Measurements from ENCODE around the gene WARS2.

Gene WARS2

DNA sequence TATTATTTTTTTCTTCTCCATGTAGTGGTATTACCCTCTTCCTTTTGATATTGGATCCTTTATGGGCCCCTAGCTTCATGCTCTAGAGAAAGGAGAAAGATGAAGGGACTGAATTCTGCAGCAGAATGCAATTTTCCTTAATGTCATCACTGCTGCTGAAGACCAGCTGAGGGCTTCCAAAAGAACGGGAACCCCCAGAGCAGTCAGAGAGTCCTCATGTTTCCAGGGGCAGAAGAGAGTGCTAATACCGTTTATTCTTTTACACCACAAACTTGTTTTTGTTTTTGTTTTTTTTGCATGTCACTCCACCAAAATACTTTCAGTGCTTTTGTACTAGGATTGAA lies 131.2 kb downstream of the WARS2 start:
- TF ChIP-seq, protein P1, sequence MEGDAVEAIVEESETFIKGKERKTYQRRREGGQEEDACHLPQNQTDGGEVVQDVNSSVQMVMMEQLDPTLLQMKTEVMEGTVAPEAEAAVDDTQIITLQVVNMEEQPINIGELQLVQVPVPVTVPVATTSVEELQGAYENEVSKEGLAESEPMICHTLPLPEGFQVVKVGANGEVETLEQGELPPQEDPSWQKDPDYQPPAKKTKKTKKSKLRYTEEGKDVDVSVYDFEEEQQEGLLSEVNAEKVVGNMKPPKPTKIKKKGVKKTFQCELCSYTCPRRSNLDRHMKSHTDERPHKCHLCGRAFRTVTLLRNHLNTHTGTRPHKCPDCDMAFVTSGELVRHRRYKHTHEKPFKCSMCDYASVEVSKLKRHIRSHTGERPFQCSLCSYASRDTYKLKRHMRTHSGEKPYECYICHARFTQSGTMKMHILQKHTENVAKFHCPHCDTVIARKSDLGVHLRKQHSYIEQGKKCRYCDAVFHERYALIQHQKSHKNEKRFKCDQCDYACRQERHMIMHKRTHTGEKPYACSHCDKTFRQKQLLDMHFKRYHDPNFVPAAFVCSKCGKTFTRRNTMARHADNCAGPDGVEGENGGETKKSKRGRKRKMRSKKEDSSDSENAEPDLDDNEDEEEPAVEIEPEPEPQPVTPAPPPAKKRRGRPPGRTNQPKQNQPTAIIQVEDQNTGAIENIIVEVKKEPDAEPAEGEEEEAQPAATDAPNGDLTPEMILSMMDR (IDR thresholded peaks at IDR 0.05; ENCODE audit: low read depth, low read length, missing control alignments) = no peak
- H3K4me3 ChIP-seq (ENCODE audit: low read depth, low read length) = no peak overlapping the region
- DNase-seq (ENCODE audit: low read depth) = no peak
- in situ Hi-C loops (cut with HindIII; ENCODE audit: low sequenced_read_pairs) = no loop called here

DNA sequence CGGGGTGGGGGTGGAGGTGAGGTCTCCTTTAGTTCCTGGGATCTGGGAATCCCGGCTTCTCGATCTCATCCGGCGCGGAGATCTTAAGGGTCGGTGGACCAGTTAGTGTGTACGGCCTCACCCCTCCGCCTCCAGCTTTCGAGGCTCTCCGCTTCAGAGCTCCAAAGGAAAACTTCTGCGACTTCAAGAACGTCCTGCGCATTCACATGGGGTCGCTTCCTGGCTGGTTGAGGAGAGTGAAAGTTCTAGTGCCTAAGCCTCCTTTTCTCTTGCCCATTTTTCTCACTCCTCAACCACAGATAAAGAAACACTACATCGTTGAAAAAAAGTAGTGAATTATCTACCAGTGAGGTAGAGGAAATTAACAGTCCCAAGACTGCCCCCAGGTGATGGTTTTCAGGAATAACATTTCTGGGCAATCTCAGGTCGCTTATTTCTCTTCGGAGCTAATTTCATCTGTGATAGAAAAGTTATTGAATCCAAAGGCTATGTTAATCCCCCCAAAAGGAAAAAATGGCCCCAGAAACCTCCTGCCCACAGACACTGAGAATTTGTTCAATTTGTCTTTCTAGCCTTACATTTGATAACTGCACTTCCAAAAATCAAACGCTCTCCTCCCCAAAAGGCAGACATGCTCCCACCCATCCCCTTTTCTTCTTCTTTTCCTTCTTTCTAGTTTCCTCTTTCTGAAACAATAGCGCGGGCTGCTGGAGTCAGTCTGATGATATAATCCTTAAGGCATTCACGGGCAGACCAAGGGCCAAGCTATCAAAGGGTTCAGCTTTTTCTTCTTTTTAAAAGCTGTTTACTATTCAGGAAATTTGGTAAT lies 131.8 kb downstream of the WARS2 start:
- peak overlapping the region; percentile 32 for H3K4me3 ChIP-seq (ENCODE audit: low read depth, low read length)

DNA sequence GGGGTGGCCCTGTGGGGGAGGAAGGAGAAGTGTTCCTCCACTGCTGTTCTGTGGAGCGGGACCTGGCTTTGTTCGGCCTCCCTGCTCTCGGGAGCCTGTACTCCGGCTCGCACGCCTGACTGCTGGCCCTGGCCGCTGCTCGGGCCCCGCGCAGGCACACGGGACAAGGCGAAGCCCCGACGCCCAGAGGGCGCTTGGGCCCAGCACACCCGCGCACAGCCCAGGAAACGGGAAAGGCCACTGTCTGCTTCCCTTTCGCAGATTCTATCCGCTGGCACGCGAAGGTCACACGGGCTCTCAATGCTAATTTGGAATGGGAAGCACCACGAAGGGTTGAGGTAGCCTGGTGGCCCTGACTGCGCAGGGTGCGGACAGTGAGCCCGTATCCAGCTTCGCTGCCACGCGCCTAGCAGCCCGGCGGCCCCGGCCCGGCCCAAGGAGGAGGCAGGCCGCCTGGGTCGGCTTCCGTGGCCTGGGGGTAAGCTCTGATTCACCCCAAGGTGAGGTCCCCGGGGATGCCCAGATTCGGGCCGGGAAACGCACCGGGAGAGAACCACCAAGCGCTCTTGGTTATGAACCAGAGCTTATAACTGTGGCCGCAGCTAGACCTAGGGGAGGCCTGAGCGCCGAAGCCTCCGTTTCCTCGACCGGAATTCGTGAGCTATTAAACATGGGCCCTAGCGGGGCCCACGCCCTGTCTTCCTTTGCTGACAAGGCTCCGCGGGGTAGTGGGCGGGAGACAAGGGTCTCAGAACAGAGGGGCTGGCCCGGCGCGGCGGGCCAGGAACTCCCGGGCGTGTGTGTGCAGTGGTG lies 132.6 kb downstream of the WARS2 start:
- in situ Hi-C loops (cut with HindIII; ENCODE audit: low sequenced_read_pairs) = no loop called here
- TF ChIP-seq, protein P1 (IDR thresholded peaks at IDR 0.05; ENCODE audit: low read depth, low read length, missing control alignments) = no peak
- H3K4me3 ChIP-seq (ENCODE audit: low read depth, low read length) = peak overlapping the region; percentile 32
- DNase-seq (ENCODE audit: low read depth) = no peak

More for the DNA sequence above, 131.8 kb downstream of the WARS2 start:
- DNase-seq (ENCODE audit: low read depth) = peak; percentile 64
- TF ChIP-seq, protein P1 (IDR thresholded peaks at IDR 0.05; ENCODE audit: low read depth, low read length, missing control alignments) = peak; percentile 55
- in situ Hi-C loops (cut with HindIII; ENCODE audit: low sequenced_read_pairs) = no loop called here

DNA sequence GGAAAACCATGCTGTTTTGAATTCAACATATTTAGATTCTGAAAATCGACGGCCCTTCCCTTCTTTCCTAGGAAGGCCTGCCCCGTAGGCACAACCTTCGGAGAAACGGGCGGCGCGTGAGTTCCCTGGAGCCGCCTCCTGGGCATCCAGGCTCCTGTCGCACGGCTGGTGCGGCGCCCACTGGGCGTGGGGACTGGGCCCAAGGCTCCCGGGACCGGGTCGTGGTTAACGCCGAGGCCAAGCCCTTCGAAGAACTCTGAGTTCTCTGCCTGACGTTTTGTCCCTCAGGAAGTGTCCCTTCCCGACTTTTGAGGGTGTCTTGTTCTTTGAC lies 133.1 kb downstream of the WARS2 start:
- H3K4me3 ChIP-seq (ENCODE audit: low read depth, low read length) = no peak overlapping the region
- in situ Hi-C loops (cut with HindIII; ENCODE audit: low sequenced_read_pairs) = no loop called here
- DNase-seq (ENCODE audit: low read depth) = no peak
- TF ChIP-seq, protein P1 (IDR thresholded peaks at IDR 0.05; ENCODE audit: low read depth, low read length, missing control alignments) = no peak

DNA sequence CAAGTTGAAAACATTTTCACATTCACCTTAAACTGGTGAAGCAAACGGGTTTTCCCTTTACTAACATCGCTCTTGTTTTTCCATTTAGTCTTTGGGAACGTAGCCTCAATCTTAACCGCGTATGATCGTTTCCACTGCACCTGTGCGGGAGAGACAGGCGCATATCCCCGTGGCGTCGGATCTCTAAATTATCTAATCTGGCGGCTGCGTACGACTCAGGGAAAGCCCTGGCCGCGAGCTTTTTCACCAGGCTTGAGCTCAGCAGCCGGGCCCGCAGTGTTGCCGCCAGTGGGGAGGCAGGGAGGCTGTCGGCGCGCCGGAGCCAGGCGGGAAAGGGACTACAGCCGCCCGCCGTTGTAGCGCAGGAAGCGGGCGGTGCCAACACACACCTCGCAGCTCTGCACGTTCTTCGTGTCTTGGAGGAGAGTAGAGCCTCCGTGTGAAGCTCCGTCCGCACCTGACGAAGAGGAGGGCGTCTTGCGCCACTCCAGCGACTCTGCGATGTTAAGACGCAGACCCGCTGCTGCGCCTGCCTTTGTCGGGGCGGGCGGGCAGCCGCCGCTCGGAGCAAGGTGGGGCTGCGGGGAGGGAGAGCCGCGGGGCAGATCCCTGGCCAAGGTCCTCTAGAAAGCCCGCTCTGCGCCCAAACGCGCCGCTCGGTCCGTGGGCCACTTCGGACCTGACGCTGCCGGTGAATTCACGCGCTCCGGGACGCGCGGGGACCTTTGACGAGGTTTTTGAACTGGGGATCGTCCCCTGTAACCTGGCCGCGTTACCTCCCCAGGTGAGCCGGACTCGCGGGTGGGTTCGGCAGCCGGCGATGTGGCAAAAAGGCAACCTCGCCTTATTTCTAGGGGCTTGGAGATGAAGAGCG lies 133.8 kb downstream of the WARS2 start:
- no peak overlapping the region for H3K4me3 ChIP-seq (ENCODE audit: low read depth, low read length)
- in situ Hi-C loops (cut with HindIII; ENCODE audit: low sequenced_read_pairs) = no loop called here
- no peak for DNase-seq (ENCODE audit: low read depth)
- TF ChIP-seq, protein P1 (IDR thresholded peaks at IDR 0.05; ENCODE audit: low read depth, low read length, missing control alignments) = no peak
